ENCODE results near the gene ASPHD1. TPM values are rescaled to one million over a fixed set of nuclear protein-coding genes. Genes with fewer than 3 reads are reported as not detected.
A peak's percentile ranks its signal among the peaks of the same experiment; 100 is the strongest.

The ASPHD1 gene
- polyA plus RNA-seq, 1 of the 3 experiments (the other 2 are of a cell fraction), result 35.1 TPM

GRCh38 chr16:29862884-29863668 lies 37.2 kb upstream of the ASPHD1 start, which contains the start of gene CDIPT (continued):
- TF ChIP-seq YY1 (IDR thresholded peaks at IDR 0.05; ENCODE audit: low read depth) (no peak), SMC3 (IDR thresholded peaks at IDR 0.05; ENCODE audit: low read depth, low read length) (peak; percentile 5; the same call in 1 of the 2 replicates), ZBTB33 (IDR thresholded peaks at IDR 0.05; ENCODE audit: borderline replicate concordance, low read depth) (peak; percentile 58), RAD21 (IDR thresholded peaks at IDR 0.05; ENCODE audit: low read length) (peak; percentile 17; the same call in 1 of the 2 replicates), GATA2 (CRISPR knock-in tag; IDR thresholded peaks at IDR 0.05) (no peak), NFIC (IDR thresholded peaks at IDR 0.05; ENCODE audit: borderline replicate concordance) (no peak; the same call in 1 of the 2 replicates), MXI1 (IDR thresholded peaks at IDR 0.05; ENCODE audit: low read depth, low read length) (peak; percentile 55), SIN3A (IDR thresholded peaks at IDR 0.05; ENCODE audit: borderline replicate concordance, low read depth, low read length) (no peak), RFX5 (IDR thresholded peaks at IDR 0.05; ENCODE audit: low read length) (peak; percentile 58), FOSL2 (IDR thresholded peaks at IDR 0.05; ENCODE audit: borderline replicate concordance, low read depth) (no peak), JUND (IDR thresholded peaks at IDR 0.05) (peak; percentile 46; the same call in 1 of the 2 replicates), MAX (IDR thresholded peaks at IDR 0.05; ENCODE audit: low read depth) (peak; percentile 73), TCF12 (IDR thresholded peaks at IDR 0.05) (peak; percentile 35; the same call in 1 of the 2 replicates), EZH2phosphoT487 (IDR thresholded peaks at IDR 0.05; ENCODE audit: borderline replicate concordance, low read depth) (no peak), IRF3 (IDR thresholded peaks at IDR 0.05; ENCODE audit: low read depth, low read length) (no peak), CTCF (IDR thresholded peaks at IDR 0.05) (peak; percentile 71), GABPA (IDR thresholded peaks at IDR 0.05; ENCODE audit: low read depth) (peak; percentile 20), EP300 (IDR thresholded peaks at IDR 0.05; ENCODE audit: borderline replicate concordance in 1 of 2, low read depth in 1 of 2, low read length in 1 of 2) (0 out of 4 replicates have a peak, but pooled peaks of 1 of the 2 experiments have one; percentile 34)

Data from SK-N-SH (cell line).